ENCODE measurements around the gene DNASE2. TPM values are rescaled to one million over a fixed set of nuclear protein-coding genes. Genes with fewer than 3 reads are reported as not detected.

Gene DNASE2
- total and polyA plus RNA-seq, 2 of the 8 experiments (the other 6 are each of a cell fraction or from before 2014, with no cell fraction given), result 33.2 to 48.2 TPM

DNA sequence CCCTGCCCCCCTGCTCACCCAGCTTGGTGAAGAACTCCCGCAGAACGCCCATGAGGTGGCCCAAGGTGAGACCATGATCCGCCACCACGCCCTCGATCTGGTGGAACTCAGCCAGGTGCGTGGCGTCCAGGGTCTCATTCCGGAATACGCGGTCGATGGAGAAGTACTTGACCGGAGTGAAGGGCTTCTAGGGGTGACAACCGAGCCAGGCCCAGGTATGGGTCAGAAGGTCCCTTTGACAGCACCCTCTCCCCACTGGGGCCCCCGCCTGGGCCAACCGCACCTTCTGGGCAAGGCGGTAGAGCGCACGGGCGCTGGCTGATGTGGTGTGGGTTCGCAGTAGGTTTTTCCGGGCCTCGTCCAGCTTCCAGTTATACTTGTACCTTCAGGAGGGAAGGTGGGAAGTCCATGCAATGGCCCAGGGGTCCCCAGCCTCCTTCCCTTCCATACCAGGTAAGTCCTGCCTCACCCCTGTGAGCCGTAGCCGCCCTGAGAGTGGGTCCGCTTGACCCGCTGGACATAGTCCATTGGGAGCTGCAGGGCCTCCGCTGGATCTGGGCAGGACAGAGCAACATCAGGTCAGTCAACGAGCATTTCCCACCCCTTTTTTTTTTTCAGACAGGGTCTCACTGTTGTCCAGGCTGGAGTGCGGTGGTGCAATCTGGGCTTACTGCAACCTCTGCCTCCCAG lies 43.5 kb upstream of the DNASE2 start:
- H2BK15ac ChIP-seq (ENCODE audit: low read length), result no peak overlapping the region
- H3K79me2 ChIP-seq (ENCODE audit: control insufficient read depth in 1 of 2, insufficient read depth in 2 of 2, low read length in 2 of 2), result no peaks in the 10 kb centered on the region
- H3K9ac ChIP-seq (replicated peaks in 1 of 4; ENCODE audit: extremely low read depth in 1 of 4, low read depth in 3 of 4, low read length in 3 of 4), result no peak overlapping the region
- no peaks in the 10 kb centered on the region for H3K4me1 ChIP-seq (replicated peaks in 1 of 4; ENCODE audit: control insufficient read depth in 3 of 4, insufficient read depth in 4 of 4, low read length in 3 of 4)
- H3K18ac ChIP-seq (ENCODE audit: extremely low read depth, low read length), result no peak overlapping the region
- DNase-seq (ENCODE audit: low read depth in 1 of 2, low spot score in 2 of 2), result no peak
- peaks cover 0 to 3% of the 10 kb centered on the region in 2 experiments for H4K20me1 ChIP-seq (replicated peaks in 1 of 2; ENCODE audit: control insufficient read depth in 1 of 2, insufficient read depth in 2 of 2, low read length in 2 of 2)
- H2AK5ac ChIP-seq (ENCODE audit: low read depth, low read length), result no peak overlapping the region
- H2BK12ac ChIP-seq (ENCODE audit: low read depth, low read length), result no peak overlapping the region
- no peaks in the 10 kb centered on the region; a peak in 1 of 4 replicates for H3K9me3 ChIP-seq (ENCODE audit: insufficient read depth in 2 of 2, low read depth in 1 of 2, low read length in 1 of 2)
- H3K23me2 ChIP-seq (ENCODE audit: low read depth, low read length), result no peaks in the 10 kb centered on the region
- H3K23ac ChIP-seq (ENCODE audit: insufficient read length), result no peak overlapping the region
- H3K27ac ChIP-seq (ENCODE audit: low read depth, low read length), result no peak overlapping the region
- ChIA-PET POLR2A (ENCODE audit: partially characterized antibody) (interaction anchor here (1.0 to 13.9 kb wide), 4 partner anchors 8 to 23 kb away, joined by 3 to 180 read pairs (median 15); partner anchors contain the start of genes CALR and FARSA), CTCF (ENCODE audit: partially characterized antibody) (interaction anchor here (1.5 kb wide), 2 partner anchors 8 to 77 kb away, joined by 4 read pairs; partner anchors contain the start of gene FARSA)
- H3K27me3 ChIP-seq (replicated peaks in 1 of 4; ENCODE audit: control insufficient read depth in 3 of 4, extremely low read depth in 1 of 4, insufficient read depth in 3 of 4, low read length in 3 of 4), result no peaks in the 10 kb centered on the region
- no peak overlapping the region for H4K5ac ChIP-seq (ENCODE audit: insufficient read length, low read depth, low read length)
- H4K8ac ChIP-seq (ENCODE audit: extremely low read depth, insufficient read depth, low read length), result no peak overlapping the region; the same call in 1 of the 2 replicates
- H2AFZ ChIP-seq (ENCODE audit: low read length), result no peak overlapping the region
- H2BK5ac ChIP-seq (ENCODE audit: low read depth, low read length), result no peak overlapping the region
- H3K4me3 ChIP-seq (ENCODE audit: extremely low read depth in 1 of 4, insufficient read depth in 2 of 4, low read depth in 3 of 4, low read length in 4 of 4), result no peak overlapping the region
- no peak overlapping the region for H4K91ac ChIP-seq (replicated peaks; ENCODE audit: insufficient read length, low read length)
- no peak for FAIRE-seq
- no peak overlapping the region for H2BK20ac ChIP-seq (ENCODE audit: low read length)
- H2BK120ac ChIP-seq (replicated peaks; ENCODE audit: low read depth, low read length), result no peak overlapping the region
- no peak overlapping the region for H3K4me2 ChIP-seq (ENCODE audit: insufficient read depth in 1 of 2, low read depth in 2 of 2, low read length in 2 of 2)
- H3K36me3 ChIP-seq (ENCODE audit: control insufficient read depth in 2 of 4, insufficient read depth in 4 of 4, low read length in 3 of 4), result peaks cover 37 to 73% (median 51%) of the 10 kb centered on the region in 4 experiments
- H3K4ac ChIP-seq (replicated peaks; ENCODE audit: insufficient read length, low read depth, low read length), result no peak overlapping the region
- no peaks in the 10 kb centered on the region; the same call in 1 of the 2 replicates for H3K79me1 ChIP-seq (ENCODE audit: low read depth, low read length)
- no peak overlapping the region for H3K14ac ChIP-seq (ENCODE audit: insufficient read length)
- TF ChIP-seq KDM1A (IDR thresholded peaks at IDR 0.05; ENCODE audit: borderline replicate concordance, low read length) (no peak), POLR2A (IDR thresholded peaks at IDR 0.05; ENCODE audit: control extremely low read depth in 1 of 2, low read depth in 2 of 2, low read length in 2 of 2) (no peak), RAD21 (IDR thresholded peaks at IDR 0.05 in 1 of 2, conservative IDR thresholded peaks at IDR 0.05 in 1 of 2; ENCODE audit: low read depth in 2 of 2, low read length in 2 of 2) (no peak), GABPA (IDR thresholded peaks at IDR 0.05; ENCODE audit: borderline replicate concordance, insufficient read depth, low read length) (no peak), SAP30 (IDR thresholded peaks at IDR 0.05; ENCODE audit: insufficient read depth, insufficient replicate concordance, low read length) (no peak), RBBP5 (IDR thresholded peaks at IDR 0.05; ENCODE audit: borderline replicate concordance, low read depth, low read length) (no peak), TEAD4 (IDR thresholded peaks at IDR 0.05; ENCODE audit: low read depth, low read length) (no peak)
- 95% methylated on average over 26 of the region's 29 CpGs; no CpG with 5 or more reads in 1 of the 2 experiments for WGBS, 2 experiments (ENCODE audit: extremely low coverage in 1 of 2, insufficient coverage in 1 of 2, insufficient read length in 1 of 2, insufficient replicate concordance in 2 of 2, low coverage in 1 of 2, low lambda C conversion rate in 2 of 2, missing lambda C conversion rate in 1 of 2)
- no peak overlapping the region for H3K56ac ChIP-seq (replicated peaks; ENCODE audit: insufficient read length, low read depth, low read length)

Measured in H1 (cell line).